GM18867 (cell line): ENCODE data around the gene METRN.
"Not testable (repeated sequence)": the region's sequence is repeated elsewhere in the genome, so short reads cannot be mapped to it uniquely, and the experiment has no call there.

Experiments used
- ATAC-seq: cut with Tn5 transposase; IDR thresholded peaks from one replicate; pipeline ENCODE4 v1.9.1; 2021; ENCODE audit warnings: mild to moderate bottlenecking, moderate library complexity; ENCODE audit not compliant: unreplicated experiment

The METRN gene

GRCh38 chr16:751152-752006, 36.5 kb downstream of the METRN start:
- no peak for ATAC-seq

- ATAC-seq = no peak
Measured at GRCh38 chr16:752007-752312, 37.0 kb downstream of the METRN start.

DNA sequence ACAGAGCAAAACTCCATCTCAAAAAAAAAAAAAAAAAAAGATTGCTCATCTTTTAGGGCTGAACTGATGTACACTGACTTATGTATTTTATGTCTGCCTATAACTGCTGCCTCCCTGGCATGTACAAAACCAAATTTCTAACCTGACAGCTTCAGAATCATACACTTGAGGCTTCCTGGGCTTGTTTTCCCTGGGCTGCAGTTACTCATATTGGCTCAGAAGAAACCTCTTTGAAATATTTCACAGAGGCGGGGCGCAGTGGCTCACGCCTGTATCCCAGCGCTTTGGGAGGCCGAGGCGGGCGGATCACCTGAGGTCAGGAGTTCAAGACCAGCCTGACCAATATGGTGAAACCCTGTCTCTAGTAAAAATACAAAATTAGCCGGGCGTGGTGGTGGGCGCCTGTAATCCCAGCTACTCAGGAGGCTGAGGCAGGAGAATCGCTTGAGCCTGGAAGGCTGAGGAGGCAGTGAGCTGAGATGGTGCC, 39.2 kb downstream of the METRN start:
- ATAC-seq = not testable (repeated sequence)

DNA sequence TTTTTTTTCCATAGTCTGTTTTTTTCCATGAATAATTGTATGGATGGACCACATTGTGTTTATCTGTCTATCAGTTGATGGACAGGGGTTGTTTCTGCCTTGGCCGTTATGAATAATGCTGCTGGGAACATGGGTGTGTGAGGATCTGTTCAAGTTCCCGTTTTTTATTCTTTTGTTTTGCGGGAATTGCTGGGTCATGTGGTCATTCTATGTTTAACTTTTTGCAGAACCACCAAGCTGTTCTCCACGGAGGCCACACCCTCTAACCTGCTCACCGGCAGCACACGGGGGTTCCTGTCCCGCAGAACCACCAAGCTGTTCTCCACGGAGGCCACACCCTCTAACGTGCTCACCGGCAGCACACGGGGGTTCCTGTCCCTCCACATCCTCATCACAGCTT, 39.7 kb downstream of the METRN start:
- no peak for ATAC-seq

DNA sequence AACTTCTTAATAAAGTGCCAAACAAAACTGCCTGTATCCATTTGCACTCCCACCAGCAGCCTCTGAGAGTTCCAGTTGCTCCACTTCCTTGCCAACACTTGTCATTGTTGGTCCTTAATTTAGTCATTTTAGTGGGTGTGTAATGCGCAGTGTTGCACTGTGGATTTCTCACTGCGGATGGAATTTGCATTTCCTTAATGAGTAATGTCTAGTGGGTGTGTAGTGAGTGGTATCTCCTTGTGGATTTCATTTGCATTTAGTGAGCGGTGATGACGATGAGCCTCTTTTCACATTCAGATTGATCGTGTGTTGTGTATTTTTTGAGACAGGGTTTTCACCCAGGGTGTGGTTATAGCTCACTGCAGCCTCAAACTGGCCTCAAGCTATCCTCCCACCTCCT, 41.5 kb downstream of the METRN start:
- no peak for ATAC-seq

DNA sequence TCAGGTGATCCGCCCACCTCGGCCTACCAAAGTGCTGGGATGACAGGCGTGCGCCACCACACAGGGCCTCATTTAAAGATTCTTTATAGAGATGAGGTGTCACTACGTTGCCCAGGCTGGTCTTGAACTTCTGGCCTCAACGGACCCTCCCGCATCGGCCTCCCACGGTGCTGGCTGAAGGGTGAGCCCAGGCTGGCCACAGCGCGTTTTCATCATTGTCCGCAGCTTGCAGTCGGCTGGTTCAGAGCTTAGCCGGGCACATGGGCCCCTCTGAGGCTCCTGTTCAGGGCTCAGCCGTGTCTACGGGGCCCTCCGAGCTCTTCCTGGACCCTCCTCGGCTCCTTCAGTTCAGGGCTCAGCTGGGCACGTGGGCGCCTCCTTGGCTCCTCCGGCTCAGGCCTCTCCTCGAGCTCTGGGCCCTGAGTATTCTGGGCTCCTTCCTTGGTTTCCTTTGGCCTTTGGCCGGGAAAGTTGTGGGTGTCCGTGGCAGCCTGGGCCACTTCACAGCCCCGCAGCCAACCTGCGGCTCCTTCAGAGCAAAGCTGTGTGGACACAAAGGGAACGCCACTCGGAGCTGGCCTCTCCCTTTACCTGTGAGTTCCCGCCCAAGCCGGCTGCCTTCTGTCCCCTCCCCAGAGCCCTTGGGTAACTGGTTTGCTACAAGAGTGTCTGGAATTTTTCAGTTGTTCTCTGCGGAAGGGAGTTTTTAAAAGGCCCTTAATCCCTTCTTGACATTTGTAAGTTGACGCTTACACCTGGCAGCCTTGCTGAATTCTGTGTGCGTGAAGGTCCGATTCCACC, 44.4 kb downstream of the METRN start:
- no peak for ATAC-seq

GRCh38 chr16:760065-760464, 45.1 kb downstream of the METRN start:
- no peak for ATAC-seq

DNA sequence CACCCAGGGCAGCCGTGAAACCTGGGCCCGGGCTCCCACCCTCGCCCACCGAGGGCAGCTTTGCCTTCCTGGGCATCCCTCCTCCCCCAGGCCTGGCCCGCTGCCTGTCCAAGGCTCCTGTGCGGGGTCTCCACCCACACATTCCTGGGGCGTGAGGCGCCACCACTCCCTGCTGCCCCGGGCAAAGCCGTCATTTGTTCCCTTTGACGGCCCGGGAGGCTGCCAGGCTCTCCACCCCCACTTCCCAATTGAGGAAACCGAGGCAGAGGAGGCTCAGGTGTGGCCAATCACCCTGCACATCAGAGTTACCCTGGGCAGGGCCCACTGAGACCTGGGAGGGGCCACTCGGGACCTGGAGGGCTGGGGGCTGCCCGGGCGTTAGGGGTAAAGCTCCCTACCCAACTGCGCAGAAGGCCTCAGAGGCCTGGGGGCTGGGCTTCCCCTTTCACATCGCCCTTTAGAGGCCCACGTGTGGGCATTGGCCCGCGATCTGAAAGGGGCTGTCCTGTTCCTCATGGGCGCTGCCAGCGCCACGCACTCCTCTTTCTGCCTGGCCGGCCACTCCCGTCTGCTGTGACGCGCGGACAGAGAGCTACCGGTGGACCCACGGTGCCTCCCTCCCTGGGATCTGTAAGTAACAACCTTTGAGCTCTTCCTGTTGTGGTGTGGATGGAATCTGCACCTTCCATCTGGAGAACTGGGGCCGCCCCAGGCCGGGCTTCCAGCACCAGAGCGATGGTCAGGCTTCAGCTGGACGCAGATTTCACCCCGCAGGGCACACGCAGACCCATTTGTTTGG, 45.8 kb downstream of the METRN start, which contains the start of gene MSLN:
TSS of gene MSLN (plus strand) at position 190 of the 799 bp plus-strand sequence. CDS start 1,947 bp downstream, outside the sequence.
- no peak for ATAC-seq

DNA sequence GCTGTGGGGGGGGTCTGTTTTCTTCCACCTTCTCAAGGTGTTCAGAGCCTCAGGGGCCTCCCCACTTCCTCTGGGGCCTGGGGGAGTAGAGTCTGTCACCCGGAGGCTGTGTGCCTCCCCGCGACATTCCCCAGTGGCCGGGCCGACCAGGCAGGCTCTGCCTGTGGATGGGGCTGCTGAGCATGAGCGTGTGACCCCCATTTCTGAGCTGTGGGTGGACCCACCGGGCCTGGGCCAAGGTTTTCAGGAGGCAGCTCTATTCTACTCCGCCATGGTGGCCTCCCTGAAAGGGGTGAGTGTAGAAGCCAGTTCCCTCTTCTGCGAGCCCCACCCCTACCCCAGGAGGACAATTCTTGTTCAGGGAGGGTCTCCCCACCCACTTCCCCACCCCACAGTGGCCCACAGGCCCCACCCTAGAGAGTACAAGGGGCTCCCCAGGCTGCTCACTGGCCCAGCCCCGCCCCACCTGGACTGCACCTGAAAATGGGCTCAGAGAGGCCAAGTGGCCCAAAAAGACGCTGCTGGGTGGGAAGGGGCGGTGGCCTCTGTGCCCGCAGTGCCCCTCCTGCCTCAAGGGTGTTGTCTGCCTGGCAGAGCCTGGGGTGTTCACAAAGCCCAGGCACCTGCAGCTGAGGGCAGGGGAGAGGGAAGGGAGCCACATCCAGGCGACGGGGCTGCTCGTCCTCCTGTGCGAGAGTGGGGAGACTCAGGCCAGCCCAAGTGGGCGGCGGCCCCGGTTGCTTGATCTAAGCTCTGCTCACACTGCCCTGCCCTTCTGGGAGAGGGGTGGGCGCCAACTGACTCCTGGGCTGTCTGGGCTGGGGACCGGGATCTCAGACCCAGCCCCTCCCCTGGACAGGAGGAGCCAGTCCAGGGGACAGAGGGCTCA, 47.0 kb downstream of the METRN start:
- no peak for ATAC-seq

GRCh38 chr16:762595-763268, 47.8 kb downstream of the METRN start:
- ATAC-seq = no peak

GRCh38 chr16:763369-764183, 48.7 kb downstream of the METRN start:
- no peak for ATAC-seq

DNA sequence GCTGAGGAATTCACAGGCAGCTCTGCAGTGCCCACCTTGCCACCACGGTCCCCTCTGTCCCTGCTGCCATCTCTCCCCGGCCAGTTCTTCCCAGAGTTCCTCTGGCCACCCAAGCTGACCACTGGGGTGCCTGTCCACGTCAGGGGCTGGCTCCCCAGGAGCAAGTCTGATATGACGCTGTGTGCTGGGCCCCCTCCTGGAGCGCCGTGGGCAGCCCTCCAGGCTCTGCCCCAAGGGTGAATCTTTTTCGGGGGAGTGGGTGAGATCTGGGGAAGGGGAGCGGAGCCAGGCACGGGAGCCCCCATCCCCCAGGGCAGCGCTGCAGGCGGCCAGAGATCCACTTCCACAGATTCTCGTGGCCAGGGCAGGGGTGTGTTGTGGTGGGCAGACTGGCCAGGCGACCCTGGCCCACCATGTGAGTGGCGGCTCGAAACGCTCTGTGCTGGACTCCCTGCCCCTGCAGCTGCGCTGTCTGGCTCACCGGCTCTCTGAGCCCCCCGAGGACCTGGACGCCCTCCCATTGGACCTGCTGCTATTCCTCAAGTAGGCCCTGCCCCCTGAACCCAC, 49.3 kb downstream of the METRN start:
- no peak for ATAC-seq

DNA sequence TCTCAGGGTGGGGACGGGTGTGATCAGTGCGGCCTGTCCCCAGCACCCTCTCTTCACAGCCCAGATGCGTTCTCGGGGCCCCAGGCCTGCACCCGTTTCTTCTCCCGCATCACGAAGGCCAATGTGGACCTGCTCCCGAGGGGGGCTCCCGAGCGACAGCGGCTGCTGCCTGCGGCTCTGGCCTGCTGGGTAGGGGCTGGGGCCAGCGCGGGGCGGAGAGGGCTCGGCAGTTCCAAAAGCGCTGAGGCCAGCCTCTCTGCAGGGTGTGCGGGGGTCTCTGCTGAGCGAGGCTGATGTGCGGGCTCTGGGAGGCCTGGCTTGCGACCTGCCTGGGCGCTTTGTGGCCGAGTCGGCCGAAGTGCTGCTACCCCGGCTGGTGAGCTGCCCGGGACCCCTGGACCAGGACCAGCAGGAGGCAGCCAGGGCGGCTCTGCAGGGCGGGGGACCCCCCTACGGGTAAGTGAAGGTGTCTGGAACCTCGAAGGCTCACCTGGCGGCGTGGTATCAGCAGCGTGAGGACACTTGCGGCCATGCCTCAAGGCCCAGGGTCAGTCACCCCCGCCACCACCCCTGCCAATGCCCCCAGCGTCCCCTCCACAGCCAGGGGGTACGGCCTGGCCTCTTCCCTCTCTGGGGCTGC, 50.0 kb downstream of the METRN start:
- ATAC-seq = no peak

DNA sequence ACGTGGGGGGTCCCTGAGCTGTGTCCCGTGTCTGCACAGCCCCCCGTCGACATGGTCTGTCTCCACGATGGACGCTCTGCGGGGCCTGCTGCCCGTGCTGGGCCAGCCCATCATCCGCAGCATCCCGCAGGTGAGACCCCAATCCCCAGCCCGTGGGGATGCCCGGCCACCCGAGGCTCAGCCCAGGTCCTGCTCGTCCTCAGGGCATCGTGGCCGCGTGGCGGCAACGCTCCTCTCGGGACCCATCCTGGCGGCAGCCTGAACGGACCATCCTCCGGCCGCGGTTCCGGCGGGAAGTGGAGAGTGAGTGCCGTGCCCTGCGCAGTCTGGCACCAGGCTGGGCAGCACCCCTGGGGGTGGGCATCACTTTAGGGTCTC, 50.6 kb downstream of the METRN start:
- no peak for ATAC-seq

- no peak for ATAC-seq
Measured at GRCh38 chr16:766008-766819, 51.3 kb downstream of the METRN start.

DNA sequence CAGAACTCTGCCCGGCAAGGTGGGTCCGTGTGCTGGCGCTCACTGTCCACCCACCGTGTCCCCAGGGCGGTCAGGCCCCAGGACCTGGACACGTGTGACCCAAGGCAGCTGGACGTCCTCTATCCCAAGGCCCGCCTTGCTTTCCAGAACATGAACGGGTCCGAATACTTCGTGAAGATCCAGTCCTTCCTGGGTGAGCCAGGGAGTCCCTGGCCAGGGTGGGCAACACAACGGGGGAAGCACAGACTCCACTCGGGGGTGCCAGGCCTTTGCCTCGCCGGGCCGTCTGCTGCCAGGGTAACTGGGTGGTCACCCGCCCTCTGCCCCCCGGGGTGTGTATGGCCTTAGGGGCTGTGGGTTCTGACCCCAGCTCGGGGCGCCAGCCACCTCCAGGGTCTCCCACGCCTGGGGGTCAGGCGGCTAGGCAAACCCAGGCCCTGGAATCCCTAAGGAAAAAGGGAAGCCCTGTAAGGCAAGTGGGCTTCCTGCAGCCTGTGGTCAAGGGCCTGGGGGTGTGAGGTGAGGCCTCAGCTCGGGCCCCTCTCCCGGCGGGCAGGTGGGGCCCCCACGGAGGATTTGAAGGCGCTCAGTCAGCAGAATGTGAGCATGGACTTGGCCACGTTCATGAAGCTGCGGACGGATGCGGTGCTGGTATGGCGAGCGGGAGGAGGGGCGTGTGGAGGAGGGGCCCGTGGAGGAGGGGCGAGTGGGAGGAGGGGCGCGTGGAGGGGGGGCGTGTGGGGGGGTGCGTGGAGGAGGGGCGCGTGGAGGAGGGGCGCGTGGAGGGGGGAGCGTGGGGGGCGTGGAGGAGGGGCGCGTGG, 52.1 kb downstream of the METRN start:
- no peak for ATAC-seq
